ENCODE results near the gene PSAT1.

DNA sequence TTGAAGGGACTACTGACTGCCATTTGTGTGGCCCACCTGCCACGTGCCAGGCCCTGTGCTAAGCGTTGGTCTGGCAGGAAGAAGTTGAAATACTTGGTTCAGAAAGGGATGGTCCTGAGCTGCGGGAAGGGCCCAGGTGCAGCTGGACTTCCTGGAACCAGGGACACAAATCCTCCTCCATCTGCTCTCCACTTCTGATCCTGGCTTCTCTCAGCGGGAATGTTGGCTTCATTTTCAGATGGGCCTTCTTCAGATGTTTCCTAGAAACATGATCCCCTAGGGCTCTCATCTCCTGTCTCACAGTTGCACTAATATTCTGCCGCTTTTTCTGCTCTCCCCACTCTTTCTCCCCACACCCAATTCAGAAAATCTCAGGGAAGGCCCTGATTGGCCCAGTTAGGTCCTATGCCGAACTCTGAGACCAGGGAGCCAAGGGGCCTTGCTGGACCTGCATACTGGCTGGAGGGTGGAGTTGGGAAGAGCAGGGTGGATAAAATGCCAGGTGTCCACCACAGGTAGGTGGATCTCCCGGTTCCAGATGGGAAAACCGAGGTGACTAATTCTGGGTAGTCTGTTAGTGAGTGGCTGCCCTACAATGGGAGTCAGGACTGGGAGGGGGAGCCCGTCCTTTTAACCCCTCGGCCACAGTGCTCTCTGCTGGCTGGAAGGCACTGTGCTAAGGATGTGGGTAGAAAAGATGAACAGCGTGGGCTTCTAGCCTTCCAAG lies 19.4 kb downstream of the PSAT1 start:
- TF ChIP-seq, protein P1, sequence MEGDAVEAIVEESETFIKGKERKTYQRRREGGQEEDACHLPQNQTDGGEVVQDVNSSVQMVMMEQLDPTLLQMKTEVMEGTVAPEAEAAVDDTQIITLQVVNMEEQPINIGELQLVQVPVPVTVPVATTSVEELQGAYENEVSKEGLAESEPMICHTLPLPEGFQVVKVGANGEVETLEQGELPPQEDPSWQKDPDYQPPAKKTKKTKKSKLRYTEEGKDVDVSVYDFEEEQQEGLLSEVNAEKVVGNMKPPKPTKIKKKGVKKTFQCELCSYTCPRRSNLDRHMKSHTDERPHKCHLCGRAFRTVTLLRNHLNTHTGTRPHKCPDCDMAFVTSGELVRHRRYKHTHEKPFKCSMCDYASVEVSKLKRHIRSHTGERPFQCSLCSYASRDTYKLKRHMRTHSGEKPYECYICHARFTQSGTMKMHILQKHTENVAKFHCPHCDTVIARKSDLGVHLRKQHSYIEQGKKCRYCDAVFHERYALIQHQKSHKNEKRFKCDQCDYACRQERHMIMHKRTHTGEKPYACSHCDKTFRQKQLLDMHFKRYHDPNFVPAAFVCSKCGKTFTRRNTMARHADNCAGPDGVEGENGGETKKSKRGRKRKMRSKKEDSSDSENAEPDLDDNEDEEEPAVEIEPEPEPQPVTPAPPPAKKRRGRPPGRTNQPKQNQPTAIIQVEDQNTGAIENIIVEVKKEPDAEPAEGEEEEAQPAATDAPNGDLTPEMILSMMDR (IDR thresholded peaks at IDR 0.05) = no peak
- TF ChIP-seq POLR2A (IDR thresholded peaks at IDR 0.05) = no peak
